ENCODE measurements around the gene PRSS12.
A peak's percentile ranks its signal among the peaks of the same experiment; 100 is the strongest.
"Not testable (repeated sequence)": the region's sequence is repeated elsewhere in the genome, so short reads cannot be mapped to it uniquely, and the experiment has no call there.

Gene PRSS12, protein sequence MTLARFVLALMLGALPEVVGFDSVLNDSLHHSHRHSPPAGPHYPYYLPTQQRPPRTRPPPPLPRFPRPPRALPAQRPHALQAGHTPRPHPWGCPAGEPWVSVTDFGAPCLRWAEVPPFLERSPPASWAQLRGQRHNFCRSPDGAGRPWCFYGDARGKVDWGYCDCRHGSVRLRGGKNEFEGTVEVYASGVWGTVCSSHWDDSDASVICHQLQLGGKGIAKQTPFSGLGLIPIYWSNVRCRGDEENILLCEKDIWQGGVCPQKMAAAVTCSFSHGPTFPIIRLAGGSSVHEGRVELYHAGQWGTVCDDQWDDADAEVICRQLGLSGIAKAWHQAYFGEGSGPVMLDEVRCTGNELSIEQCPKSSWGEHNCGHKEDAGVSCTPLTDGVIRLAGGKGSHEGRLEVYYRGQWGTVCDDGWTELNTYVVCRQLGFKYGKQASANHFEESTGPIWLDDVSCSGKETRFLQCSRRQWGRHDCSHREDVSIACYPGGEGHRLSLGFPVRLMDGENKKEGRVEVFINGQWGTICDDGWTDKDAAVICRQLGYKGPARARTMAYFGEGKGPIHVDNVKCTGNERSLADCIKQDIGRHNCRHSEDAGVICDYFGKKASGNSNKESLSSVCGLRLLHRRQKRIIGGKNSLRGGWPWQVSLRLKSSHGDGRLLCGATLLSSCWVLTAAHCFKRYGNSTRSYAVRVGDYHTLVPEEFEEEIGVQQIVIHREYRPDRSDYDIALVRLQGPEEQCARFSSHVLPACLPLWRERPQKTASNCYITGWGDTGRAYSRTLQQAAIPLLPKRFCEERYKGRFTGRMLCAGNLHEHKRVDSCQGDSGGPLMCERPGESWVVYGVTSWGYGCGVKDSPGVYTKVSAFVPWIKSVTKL

DNA sequence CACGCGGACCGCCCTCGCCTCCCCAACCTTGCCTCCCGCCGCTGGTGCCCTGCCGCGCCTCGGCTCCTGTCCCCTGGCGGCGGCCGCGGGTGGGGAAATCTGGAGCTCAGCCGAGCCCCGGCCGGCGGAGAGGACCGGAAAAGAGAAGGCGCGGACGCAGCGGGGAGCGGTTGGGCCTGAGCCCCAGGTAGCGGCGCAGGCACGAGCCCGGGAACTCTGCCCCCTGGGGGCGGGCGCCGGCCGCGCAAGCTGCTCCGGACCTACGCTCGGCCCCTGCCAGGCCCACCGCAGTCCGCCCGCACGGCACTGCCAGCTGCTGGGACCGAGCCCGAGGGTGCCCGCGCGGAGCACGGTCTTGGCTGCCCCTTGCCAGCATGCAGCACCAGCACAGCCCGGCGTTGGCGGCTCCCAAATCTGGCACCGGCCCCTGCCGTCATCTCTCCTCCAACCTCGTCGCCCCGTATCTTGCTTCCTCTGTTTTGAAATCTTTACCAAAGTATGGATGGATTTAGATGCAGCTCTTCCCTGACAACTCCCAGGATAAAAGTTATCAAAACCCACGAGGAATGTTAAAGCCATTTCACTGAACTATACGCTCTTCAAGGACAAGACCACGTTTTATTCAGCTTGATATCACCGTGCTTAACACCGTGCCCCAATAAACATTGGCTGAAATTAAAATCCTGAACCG lies at the start of gene PRSS12:
Gene PRSS12 (minus strand): TSS at position 161 of the 691 bp plus-strand sequence. CDS start 283 bp downstream, outside the sequence.
- DNase-seq: peak; percentile 50

DNA sequence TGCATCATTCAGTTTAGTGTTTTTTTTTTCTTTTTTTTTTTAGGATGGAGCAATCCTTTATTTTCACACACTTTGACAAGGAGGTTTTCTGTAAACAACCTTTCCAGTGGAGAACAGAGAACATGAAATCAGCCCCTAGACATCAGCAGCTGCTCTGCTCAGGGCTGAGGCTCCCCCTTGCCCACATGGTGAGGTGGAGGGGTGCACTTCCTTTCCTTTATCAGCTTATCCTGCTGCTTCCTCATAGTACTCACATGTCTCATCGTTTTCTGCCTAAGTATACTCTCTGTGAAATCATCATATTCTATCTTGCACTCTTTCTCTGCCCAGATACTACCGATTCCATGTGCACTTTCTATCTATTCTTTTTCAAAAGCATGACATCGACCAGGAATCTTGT lies 47.6 kb upstream of the PRSS12 start:
- no peak for DNase-seq

DNA sequence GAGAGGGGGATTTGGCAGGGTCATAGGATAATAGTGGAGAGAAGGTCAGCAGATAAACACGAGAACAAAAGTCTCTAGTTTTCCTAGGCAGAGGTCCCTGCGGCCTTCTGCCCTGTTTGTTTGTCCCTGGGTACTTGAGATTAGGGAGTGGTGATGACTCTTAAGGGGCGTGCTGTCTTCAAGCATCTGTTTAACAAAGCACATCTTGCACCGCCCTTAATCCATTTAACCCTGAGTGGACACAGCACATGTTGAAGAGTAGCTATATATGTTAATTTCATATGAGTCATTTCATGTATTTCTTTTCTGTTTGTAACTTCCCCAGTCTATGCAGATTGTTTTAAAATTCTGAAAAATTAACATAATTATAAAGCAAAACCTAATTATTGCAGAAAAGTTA lies 47.1 kb upstream of the PRSS12 start:
- DNase-seq: not testable (repeated sequence)

DNA sequence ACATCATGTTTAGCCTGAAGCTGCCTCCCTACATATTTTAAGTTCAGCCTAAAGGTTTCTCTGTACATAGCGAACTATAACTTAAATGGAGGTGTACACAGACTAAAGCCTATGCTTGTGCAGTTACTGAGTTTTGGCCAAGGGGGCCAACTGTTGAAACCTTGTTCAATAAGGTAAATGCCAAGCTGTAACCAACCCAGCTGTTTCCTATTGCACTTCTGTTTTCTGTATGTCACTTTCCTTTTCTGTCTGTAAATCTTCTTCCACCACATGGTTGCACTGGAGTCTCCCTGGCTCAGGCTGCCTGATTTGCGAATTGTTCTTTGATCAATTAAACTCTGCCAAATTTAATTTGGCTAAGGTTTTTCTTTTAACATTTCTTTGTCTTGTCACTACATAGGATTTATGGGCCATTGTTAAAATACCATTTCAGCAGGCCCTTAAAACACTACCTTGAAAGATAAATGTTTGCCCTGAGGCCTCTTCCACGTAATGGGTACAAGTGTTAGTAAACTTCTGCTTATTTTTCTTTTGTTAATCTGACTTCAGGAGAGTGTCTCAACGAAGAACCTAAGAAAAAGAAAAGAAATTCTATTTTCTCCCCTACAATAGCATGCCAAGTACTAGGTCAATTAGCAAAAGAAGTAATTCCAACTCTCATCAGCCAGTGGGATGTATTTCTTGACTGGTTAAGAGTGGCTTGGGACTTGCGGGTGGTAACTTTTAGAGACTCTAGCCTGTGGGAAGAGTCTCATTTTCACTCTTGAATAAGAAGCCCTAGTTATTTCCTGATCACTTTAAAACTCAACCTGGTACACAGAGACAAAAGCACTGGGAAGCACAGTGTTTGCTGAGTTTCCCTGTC lies 45.7 kb upstream of the PRSS12 start:
- no peak for DNase-seq

DNA sequence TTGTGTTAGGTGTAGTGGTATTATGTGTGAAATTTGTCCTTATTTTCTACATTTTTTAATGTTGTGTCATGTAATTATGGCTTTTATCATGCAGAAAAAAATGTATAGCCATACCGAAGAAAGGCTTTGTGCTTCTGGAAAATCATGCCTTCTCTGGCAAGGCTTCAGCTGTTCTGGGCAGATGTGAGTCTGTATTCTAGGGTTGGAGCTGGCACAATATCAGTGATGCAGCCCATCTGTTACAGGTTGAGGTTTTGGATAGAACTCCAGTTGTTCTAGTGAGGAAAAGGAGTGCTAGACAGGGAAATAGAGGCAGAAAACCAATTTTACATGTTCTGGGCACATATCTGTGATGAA lies 44.8 kb upstream of the PRSS12 start:
- DNase-seq: no peak

DNA sequence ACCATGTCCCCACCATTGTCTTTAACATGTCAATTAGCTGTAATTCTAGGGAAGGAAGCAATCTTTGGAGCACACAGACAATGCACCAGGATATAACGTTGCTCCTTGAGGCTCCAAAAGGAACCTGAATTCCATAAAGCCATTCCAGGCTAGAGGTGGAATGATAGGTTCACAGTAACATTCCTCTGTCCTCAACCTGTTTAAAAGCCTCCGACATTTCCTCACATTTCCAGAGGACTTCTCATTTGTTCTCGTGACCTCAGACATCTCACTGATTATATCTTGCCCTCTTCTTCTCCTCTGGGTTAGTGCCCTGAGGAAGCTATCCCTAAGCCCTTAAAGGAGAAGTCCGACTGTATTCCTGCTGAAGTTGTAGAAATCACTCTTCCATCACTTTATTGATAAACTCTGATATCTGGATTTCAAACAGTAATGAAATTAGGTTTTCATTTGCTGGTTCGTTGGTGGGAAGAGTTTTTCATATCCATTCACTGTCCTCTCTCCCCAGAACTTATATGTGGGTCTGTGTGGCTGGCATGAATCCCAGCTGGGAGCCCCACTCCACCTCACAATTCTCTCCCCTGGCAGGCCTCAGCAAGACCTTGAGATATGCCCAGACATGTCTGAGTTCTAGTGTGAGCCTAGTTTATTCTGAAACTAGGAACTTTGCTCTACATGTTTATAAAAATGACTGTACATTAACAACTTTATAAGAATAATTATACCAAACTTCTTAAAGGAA lies 44.2 kb upstream of the PRSS12 start:
- no peak for DNase-seq

DNA sequence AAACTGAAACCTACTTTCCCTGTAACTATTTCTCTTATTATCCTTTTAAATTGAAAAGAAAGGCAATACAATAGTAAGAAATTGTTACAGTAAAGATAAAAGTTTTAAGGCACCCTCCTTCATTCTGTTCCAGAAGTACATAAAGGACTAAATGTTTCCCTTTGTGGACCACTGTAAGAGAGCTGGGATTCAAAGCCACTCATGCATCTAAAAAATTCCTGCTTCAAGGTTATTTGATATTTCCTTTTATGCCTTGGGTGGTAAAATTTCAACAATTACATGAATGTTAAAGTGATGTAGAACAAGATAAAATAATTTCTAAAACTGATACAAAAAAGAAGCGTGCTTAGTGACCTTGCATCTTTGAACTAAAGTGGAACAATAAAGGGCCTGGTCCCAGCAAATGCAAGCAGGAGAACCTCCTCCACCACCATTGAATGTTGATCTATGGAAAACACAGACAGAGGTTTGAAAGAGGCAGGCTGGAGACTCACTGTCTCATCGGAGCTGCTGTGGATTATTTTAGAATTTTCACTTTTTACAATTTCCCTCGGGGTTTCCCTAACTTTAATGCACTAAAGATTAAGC lies 42.3 kb upstream of the PRSS12 start:
- DNase-seq: no peak

DNA sequence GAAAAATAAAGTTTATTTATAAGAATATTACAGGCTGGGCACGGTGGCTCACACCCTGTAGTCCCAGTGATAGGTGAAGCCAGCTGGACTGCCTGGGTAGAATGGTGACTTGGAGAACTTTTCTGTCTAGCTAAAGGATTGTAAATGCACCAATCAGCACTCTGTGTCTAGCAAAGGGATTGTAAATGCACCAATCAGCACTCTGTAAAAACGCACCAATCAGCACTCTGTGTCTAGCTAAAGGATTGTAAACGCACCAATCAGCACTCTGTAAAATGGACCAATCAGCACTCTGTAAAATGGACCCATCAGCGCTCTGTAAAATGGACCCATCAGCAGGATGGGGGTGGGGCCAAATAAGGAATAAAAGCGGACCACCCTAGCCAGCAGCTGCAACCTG lies 39.7 kb upstream of the PRSS12 start:
- DNase-seq: not testable (repeated sequence)

DNA sequence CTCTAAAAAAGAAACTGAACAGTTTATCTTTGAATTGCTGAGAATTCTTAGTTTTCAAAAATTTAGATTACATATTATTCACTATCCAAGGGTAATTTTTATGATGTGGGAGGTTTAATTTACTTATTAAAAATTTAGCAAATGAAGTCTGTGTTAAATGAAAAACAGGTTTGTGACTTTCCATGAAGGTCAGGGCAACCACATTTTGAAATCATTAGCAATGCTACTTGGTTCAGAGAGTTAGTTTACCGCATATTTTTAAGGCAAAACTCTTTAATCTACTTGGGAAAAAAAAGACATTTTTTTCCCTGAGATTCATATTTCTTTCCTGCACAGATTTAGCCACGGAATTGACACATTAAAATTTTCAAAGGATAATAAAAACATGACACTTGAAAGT lies 37.3 kb upstream of the PRSS12 start:
- DNase-seq: no peak

DNA sequence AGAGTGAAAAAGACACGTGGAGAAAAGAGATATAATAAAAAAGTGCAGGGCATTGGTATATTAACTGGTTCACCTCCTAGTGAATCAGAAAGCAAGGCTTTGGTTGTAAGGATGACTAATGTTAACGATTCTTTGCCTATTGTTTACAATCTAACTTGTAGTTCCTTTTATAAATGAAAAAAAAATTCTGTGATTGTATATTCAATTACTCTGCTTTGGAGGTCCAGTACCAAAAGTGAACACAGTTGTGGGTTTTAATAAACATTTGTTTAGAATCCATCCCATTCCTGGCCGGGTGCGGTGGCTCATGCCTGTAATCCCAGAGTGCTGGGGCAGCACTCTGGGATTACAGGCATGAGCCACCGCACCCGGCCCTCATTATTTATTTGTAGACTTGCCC lies 36.9 kb upstream of the PRSS12 start:
- DNase-seq: no peak

DNA sequence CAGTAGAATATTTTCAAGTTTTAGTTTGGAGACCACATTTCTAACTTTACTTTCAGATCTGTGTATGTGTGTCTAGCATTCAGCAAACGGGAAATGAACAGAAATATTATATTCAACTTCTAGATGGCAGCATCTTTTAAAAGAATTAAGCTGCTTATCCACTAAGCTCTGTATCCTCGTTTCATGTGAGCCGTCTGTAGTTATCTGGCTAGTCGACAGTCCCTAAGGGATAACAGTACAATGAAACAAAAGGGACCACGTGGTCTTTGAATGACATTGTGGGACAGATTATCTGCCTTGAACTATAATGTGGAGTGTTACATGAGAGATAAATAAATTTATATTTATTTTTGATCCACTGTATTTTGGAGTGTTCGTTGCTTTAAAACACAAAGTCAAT lies 35.8 kb upstream of the PRSS12 start:
- DNase-seq: no peak

DNA sequence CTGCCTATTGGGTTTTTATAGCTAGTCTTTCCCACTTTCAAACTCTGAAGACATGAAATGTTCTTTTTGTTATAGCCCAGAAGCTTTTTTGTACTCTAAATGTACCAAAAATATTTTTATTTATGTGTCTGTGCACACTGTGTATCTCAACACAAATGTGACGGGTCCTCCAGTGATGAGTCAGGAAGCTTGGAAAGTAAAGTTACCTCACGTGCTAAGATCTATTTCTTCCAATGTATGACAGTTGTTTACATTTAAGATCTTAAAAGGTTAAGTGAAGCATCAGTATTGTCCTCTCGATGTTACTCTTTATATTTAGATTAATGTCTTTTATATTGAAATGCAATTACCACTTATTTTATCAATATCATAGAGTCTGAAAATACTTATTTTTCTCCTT lies 29.1 kb upstream of the PRSS12 start:
- DNase-seq: no peak

DNA sequence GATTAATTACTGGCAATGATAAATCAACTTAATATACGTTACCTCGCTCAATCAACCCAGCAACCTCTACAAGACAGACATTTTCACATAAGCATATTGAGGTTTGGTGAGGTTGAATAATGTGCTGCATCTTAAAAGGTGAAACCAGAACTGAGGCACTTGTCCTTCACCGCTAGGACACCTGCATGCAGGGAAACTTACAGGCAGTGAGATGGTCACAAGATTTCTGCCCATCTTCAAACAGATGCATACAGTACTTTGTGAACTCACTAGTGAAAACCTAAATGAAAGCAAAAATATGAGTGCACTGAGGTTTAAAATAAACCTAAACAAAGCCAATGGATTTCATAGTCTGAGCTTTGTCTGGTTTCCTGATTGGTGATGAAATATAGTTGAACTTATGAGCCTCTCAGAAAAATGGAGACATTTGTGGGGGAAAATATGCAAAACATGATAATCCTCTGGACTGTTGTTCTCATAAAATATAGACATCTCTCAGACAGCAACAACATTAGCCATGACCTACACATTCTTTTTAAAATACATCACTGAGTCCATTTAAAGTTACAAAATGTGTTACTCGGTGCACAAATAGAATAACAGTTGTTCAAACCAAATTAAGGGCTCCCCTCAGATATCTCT lies 20.9 kb upstream of the PRSS12 start:
- DNase-seq: no peak

DNA sequence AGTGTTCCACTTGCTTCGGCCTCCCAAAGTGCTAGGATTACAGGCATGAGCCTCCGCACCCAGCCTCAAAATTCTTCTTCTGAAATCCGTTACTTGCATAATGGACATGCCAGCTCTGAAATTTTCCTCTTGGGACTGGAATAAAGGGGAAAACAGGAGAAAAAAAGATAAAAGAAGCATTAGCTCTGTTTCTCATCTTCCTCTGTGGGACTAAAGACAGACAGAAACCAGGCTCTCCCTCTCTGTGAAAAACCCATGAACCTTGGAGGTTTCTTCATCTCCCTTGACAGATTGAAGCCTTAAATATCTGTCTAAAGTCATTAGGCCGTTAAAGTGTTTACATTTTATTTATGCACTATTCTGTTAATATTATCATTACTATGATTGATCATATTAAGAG lies 19.4 kb upstream of the PRSS12 start:
- DNase-seq: no peak

DNA sequence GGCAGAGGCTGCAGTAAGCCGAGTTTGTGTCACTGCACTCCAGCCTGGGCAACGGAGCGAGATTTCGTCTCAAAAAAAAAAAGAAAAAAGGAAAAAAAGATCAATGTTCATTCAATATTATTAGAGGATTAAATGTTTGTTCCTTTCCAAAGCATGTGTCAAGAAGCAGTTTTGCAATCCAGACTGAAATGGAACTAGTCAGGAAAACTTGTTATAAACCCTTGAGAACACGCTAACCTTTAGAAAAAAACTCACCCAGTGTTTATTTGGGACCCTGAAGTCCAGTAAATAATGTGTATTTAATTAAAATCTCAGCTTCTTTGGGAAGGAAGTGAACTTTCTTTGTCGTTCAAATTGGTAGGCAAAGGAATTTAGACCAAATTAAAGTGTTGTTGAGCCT lies 16.4 kb upstream of the PRSS12 start:
- no peak for DNase-seq

DNA sequence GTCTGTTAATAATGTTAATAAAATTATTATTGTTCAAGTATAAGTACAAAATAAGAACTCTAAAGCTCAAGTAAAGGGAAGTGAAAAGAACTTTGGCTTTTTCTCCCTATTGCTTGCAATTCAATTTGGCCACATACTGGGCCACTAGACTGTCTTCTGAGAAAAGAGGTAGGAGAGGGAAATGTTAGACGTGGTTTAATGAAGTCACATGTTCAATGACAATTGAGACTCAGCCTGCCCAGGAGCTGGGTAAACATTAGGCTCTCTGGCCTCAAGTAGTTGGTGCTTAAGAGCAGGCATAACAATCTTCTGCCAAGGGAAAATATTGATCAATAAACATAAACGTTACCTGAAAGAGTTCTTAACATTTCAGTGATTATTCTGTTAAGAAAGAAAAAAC lies 15.1 kb upstream of the PRSS12 start:
- DNase-seq: no peak

DNA sequence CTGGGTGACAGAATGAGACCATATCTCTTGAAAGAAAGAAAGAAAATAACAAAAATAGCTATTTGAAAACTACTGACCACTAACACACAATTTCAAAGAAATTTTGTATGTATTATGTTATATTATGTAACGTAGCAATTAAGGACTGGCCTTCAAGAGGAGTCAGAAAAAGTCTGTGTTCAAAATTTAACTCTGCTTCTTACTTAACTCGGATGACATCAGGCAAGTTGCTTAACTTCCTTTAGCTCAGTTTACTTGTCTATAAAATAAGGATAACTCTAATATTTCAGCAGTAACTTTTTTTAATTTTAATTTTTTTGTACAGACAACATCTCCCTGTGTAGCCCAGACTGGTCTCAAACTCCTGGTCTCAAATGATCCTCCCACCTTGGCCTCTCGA lies 14.6 kb upstream of the PRSS12 start:
- no peak for DNase-seq

DNA sequence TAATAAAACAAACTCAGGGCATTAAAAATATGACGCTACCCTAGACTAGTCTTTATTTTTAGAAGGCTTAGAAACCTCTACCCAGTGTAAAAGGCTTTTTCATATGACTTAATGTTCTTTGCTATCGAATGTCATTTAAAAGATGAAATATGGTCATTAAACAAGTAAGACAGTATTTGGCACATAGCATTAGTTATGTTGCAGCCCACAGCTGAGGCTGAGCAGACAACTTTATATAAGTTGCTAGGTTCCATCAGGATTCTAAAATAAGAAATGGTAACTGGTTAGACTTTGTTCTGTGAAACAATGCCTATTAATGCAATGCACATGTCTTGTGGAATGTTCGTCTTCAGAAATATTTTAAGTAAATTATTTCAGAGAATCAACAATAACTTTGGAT lies 10.4 kb upstream of the PRSS12 start:
- DNase-seq: no peak

DNA sequence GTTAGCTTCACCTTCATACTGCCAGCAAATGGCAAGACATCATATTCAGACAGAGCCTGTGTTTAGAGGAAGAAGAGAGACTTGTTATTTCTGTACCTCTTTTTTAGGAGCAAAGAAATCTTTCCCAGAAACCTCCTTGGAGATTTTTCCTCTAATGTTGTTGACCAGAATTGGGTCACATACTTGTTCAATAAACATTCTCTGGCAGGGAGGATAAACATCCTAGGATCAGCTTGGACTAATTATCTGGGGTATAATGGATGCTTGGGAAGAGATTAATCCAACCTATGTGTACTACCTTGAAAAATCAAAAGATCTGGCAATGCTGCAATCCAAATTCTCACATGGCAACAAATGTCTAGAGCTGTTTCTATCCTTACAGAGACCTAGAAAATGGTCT lies 8.4 kb upstream of the PRSS12 start:
- DNase-seq: no peak

DNA sequence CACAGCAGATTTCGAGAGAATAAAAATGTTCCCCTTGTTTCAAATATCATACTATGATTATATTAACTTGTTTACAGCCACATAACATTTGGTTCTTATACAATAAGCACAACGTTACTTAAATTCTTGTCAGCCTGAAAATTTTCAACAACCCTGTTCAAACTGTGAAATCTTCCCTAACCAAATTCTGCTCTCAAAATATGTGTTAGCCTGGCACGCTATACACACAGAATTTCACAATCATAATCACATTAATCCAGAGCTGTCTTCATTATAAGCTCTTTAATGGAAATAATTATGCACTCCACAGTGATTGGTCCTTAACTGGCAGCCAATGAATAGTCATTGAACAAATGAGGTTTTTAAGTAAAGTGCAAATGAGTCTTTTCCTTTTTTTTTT lies 7.3 kb upstream of the PRSS12 start:
- DNase-seq: no peak

DNA sequence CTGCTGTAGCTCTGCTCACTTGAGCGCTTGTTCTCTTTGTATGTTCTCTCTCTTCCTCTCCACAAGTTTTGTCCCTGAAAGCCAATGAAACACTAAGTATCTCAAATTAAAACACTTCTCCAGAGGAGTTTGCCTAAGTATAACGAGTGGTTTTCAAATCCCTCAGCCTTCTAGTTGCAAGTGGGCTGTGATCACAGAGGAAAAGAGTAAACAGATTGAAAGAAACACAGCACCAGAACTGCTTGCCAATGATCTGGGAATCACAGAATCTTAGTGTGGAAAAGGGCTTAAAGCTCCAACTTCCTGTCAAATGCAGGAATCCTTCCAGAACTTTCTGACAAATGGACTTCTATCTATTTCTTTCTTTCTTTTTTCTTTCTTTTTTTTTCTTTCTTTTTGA lies 4.8 kb upstream of the PRSS12 start:
- no peak for DNase-seq
